H9 (cell line): Measurements from ENCODE around the gene GLS. TPM values are rescaled to one million over a fixed set of nuclear protein-coding genes. Genes with fewer than 3 reads are reported as not detected.

ENCODE experiments used
- DNase-seq: peaks from one replicate; pipeline ENCODE4 v3.0.0-alpha.2; 2017
- H2AFZ ChIP-seq: one replicate; pipeline ENCODE4 v1.6.1; 2013; ENCODE audit warnings: mild to moderate bottlenecking, low read length, control low read depth, moderate library complexity
- H2AK5ac ChIP-seq: 2 replicates; pipeline ENCODE4 v1.6.1; 2013; ENCODE audit warnings: low read length, control low read depth, mixed read lengths; ENCODE audit not compliant: insufficient read length
- H2BK120ac ChIP-seq: one replicate; pipeline ENCODE4 v1.6.1; 2013; ENCODE audit warnings: low read depth, mild to moderate bottlenecking, low read length, control low read depth, inconsistent platforms; ENCODE audit not compliant: poor library complexity, severe bottlenecking
- H2BK12ac ChIP-seq: 2 replicates; pipeline ENCODE4 v1.6.1; 2013; ENCODE audit warnings: low read length, control low read depth, mixed read lengths, low read depth; ENCODE audit not compliant: insufficient read length
- H2BK15ac ChIP-seq: 2 replicates; pipeline ENCODE4 v1.6.1; 2013; ENCODE audit warnings: low read depth, low read length, control low read depth
- H2BK20ac ChIP-seq: one replicate; pipeline ENCODE4 v1.6.1; 2013; ENCODE audit warnings: low read depth, mild to moderate bottlenecking, low read length, control low read depth, inconsistent platforms; ENCODE audit not compliant: poor library complexity, severe bottlenecking
- H2BK5ac ChIP-seq: 2 replicates; pipeline ENCODE4 v1.6.1; 2013; ENCODE audit warnings: low read length, control low read depth, mixed read lengths; ENCODE audit not compliant: insufficient read length
- H3K14ac ChIP-seq: 2 replicates; pipeline ENCODE4 v1.6.1; 2013; ENCODE audit warnings: low read length, control low read depth; ENCODE audit not compliant: insufficient read depth
- H3K18ac ChIP-seq: 2 replicates; pipeline ENCODE4 v1.6.1; 2013; ENCODE audit warnings: low read depth, mild to moderate bottlenecking, mixed read lengths, low read length, control low read depth; ENCODE audit not compliant: insufficient read length
- H3K23ac ChIP-seq: 2 replicates; pipeline ENCODE4 v1.6.1; 2013; ENCODE audit warnings: low read length, control low read depth, mixed read lengths, low read depth; ENCODE audit not compliant: insufficient read length
- H3K23me2 ChIP-seq: 2 replicates; pipeline ENCODE4 v1.6.1; 2013; ENCODE audit warnings: low read depth, mild to moderate bottlenecking, mixed read lengths, low read length, control low read depth; ENCODE audit not compliant: insufficient read length, poor library complexity, severe bottlenecking
- H3K27ac ChIP-seq: 2 replicates; pipeline ENCODE4 v1.5.1; 2013; ENCODE audit warnings: low read length, control low read depth, mixed read lengths, low read depth; ENCODE audit not compliant: insufficient read length
- H3K27me3 ChIP-seq: 2 replicates; pipeline ENCODE4 v1.6.1; 2013; ENCODE audit warnings: low read length, control low read depth, inconsistent platforms; ENCODE audit not compliant: insufficient read depth
- H3K4ac ChIP-seq: 2 replicates; pipeline ENCODE4 v1.6.1; 2013; ENCODE audit warnings: low read depth, mild to moderate bottlenecking, control low read depth, inconsistent platforms, low read length, moderate library complexity
- H3K4me1 ChIP-seq: 2 replicates; pipeline ENCODE4 v1.6.1; 2013; ENCODE audit warnings: low read length, control low read depth, inconsistent platforms; ENCODE audit not compliant: insufficient read depth
- H3K4me2 ChIP-seq: 2 replicates; pipeline ENCODE4 v1.6.1; 2013; ENCODE audit warnings: low read length, control low read depth, mixed read lengths; ENCODE audit not compliant: insufficient read length, insufficient read depth
- H3K56ac ChIP-seq: 2 replicates; pipeline ENCODE4 v1.6.1; 2013; ENCODE audit warnings: low read depth, mild to moderate bottlenecking, mixed read lengths, low read length, control low read depth; ENCODE audit not compliant: insufficient read length
- H3K79me1 ChIP-seq: 2 replicates; pipeline ENCODE4 v1.6.1; 2013; ENCODE audit warnings: low read depth, mild to moderate bottlenecking, moderate library complexity, low read length, control low read depth, inconsistent platforms; ENCODE audit not compliant: insufficient read depth, poor library complexity, severe bottlenecking
- H3K79me2 ChIP-seq: 2 replicates; pipeline ENCODE4 v1.6.1; 2013; ENCODE audit warnings: low read length, control low read depth, inconsistent platforms; ENCODE audit not compliant: insufficient read depth
- H3K9ac ChIP-seq: 2 replicates; pipeline ENCODE4 v1.6.1; 2013; ENCODE audit warnings: low read length, control low read depth, mixed read lengths; ENCODE audit not compliant: insufficient read length; ENCODE audit errors: extremely low read depth
- H3K9me3 ChIP-seq: one replicate; pipeline ENCODE4 v1.6.1; 2013; ENCODE audit warnings: low read depth, low read length, inconsistent platforms; ENCODE audit not compliant: control insufficient read depth
- H3T11ph ChIP-seq: one replicate; pipeline ENCODE4 v1.6.1; 2013; ENCODE audit warnings: mild to moderate bottlenecking, low read length, control low read depth, inconsistent platforms
- H4K20me1 ChIP-seq: one replicate; pipeline ENCODE4 v1.6.1; 2013; ENCODE audit not compliant: control insufficient read depth, insufficient read length, insufficient read depth
- H4K5ac ChIP-seq: 2 replicates; pipeline ENCODE4 v1.6.1; 2013; ENCODE audit warnings: low read depth, mild to moderate bottlenecking, mixed read lengths, low read length, control low read depth; ENCODE audit not compliant: insufficient read length
- H4K8ac ChIP-seq: replicated peaks from 2 replicates; pipeline ENCODE4 v1.6.1; 2013; ENCODE audit warnings: low read length, control low read depth, mixed read lengths, low read depth; ENCODE audit not compliant: insufficient read length
- H4K91ac ChIP-seq: 2 replicates; pipeline ENCODE4 v1.6.1; 2013; ENCODE audit warnings: low read depth, mild to moderate bottlenecking, moderate library complexity, mixed read lengths, low read length, control low read depth; ENCODE audit not compliant: insufficient read length
- H3K27ac Mint-ChIP-seq, 3 experiments: 2 replicates in 2 of 3; 3 replicates in 1 of 3; pipeline ENCODE4 v1.8.0; 2020 to 2021; ENCODE audit warnings: mixed read lengths in 3 of 3, mild to moderate bottlenecking in 1 of 3, moderate library complexity in 1 of 3
- H3K27me3 Mint-ChIP-seq: 2 replicates; pipeline ENCODE4 v1.8.0; 2021; ENCODE audit warnings: low read depth, mild to moderate bottlenecking, moderate library complexity, mixed read lengths
- H3K36me3 Mint-ChIP-seq, 3 experiments: 2 replicates in 2 of 3; 3 replicates in 1 of 3; pipeline ENCODE4 v1.8.0; 2020 to 2021; ENCODE audit warnings: low read depth in 3 of 3, mixed read lengths in 3 of 3; ENCODE audit not compliant: insufficient read depth in 1 of 3
- H3K4me1 Mint-ChIP-seq, 2 experiments: 2 replicates each; pipeline ENCODE4 v1.8.0; 2020; ENCODE audit warnings: mixed read lengths in 2 of 2
- H3K4me3 Mint-ChIP-seq, 2 experiments: 2 replicates in 1 of 2; 3 replicates in 1 of 2; pipeline ENCODE4 v1.8.0; 2020 to 2021; ENCODE audit warnings: mild to moderate bottlenecking in 2 of 2, mixed read lengths in 2 of 2, moderate library complexity in 1 of 2
- H3K9me3 Mint-ChIP-seq, 2 experiments: 2 replicates in 1 of 2; 3 replicates in 1 of 2; pipeline ENCODE4 v1.8.0; 2020; ENCODE audit warnings: mild to moderate bottlenecking in 2 of 2, mixed read lengths in 2 of 2, moderate library complexity in 1 of 2
- WGBS: extraction: QIAGEN DNeasy Blood & Tissue Kit; methylation state at CpG from one replicate; pipeline ENCODE4 v1.1.7; 2013; ENCODE audit warnings: missing lambda C conversion rate, low lambda C conversion rate, mixed read lengths; ENCODE audit not compliant: insufficient read length; ENCODE audit errors: extremely low coverage; 5-methylcytosine and 5-hydroxymethylcytosine counted together
- total RNA-seq: library from RNA; stranded (reverse); gene quantifications from 2 replicates; pipeline ENCODE4 v1.2.1, GENCODE V29; 2021
- TF ChIP-seq, protein P1 (sequence below): fragments of 200-600 bp; sonication (generic); conservative IDR thresholded peaks from 3 replicates; pipeline ENCODE4 v1.8.0; 2021; ENCODE audit warnings: antibody characterized with exemption, mild to moderate bottlenecking

The GLS gene
- total RNA-seq, 1 experiment from 2014 or later, result 69.3 TPM

- no peaks in the 10 kb centered on the region for H3K79me1 ChIP-seq
- peaks cover 3% of the 10 kb centered on the region for H3K23me2 ChIP-seq
- no peaks in the 10 kb centered on the region for H3K27me3 ChIP-seq
- H4K5ac ChIP-seq, result no peak overlapping the region
- no peak overlapping the region for H3K56ac ChIP-seq
- no peak overlapping the region for H3K9ac ChIP-seq
- no peak overlapping the region for H3K4me2 ChIP-seq
- no peak overlapping the region for H2BK20ac ChIP-seq
- H2AFZ ChIP-seq, result no peak overlapping the region
- H3K79me2 ChIP-seq, result no peaks in the 10 kb centered on the region
- H4K8ac ChIP-seq, result no peak overlapping the region
- no peak overlapping the region for H3T11ph ChIP-seq
- no peak overlapping the region for H3K4ac ChIP-seq
- no peak overlapping the region for H3K14ac ChIP-seq
- H3K9me3 ChIP-seq, result no peaks in the 10 kb centered on the region
- H3K27ac Mint-ChIP-seq, result no peak overlapping the region
- DNase-seq, result no peak
- H2BK15ac ChIP-seq, result no peak overlapping the region
- H3K23ac ChIP-seq, result no peak overlapping the region
- no peaks in the 10 kb centered on the region for H3K4me1 Mint-ChIP-seq
- no peak overlapping the region for H2AK5ac ChIP-seq
- H2BK120ac ChIP-seq, result no peak overlapping the region
- no peak overlapping the region for H4K91ac ChIP-seq
- no peak overlapping the region for H2BK12ac ChIP-seq
- H3K9me3 Mint-ChIP-seq, result no peaks in the 10 kb centered on the region
- no CpG with 5 or more reads among the region's 1 CpG for WGBS
- TF ChIP-seq, protein P1, sequence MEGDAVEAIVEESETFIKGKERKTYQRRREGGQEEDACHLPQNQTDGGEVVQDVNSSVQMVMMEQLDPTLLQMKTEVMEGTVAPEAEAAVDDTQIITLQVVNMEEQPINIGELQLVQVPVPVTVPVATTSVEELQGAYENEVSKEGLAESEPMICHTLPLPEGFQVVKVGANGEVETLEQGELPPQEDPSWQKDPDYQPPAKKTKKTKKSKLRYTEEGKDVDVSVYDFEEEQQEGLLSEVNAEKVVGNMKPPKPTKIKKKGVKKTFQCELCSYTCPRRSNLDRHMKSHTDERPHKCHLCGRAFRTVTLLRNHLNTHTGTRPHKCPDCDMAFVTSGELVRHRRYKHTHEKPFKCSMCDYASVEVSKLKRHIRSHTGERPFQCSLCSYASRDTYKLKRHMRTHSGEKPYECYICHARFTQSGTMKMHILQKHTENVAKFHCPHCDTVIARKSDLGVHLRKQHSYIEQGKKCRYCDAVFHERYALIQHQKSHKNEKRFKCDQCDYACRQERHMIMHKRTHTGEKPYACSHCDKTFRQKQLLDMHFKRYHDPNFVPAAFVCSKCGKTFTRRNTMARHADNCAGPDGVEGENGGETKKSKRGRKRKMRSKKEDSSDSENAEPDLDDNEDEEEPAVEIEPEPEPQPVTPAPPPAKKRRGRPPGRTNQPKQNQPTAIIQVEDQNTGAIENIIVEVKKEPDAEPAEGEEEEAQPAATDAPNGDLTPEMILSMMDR, result no peak
- H3K36me3 Mint-ChIP-seq, result peaks cover 29 to 88% (median 82%) of the 10 kb centered on the region in 3 experiments; a peak in 6 of 7 replicates
- H4K20me1 ChIP-seq, result no peaks in the 10 kb centered on the region
- no peaks in the 10 kb centered on the region for H3K27me3 Mint-ChIP-seq
- H3K27ac ChIP-seq, result no peak overlapping the region
- no peak overlapping the region for H2BK5ac ChIP-seq
- H3K18ac ChIP-seq, result no peak overlapping the region
- H3K4me3 Mint-ChIP-seq, result no peak overlapping the region
- no peaks in the 10 kb centered on the region for H3K4me1 ChIP-seq
Measured at GRCh38 chr2:190973262-190973661, 92.6 kb downstream of the GLS start.
